ENCODE data around the gene SGPP2. TPM values are rescaled to one million over a fixed set of nuclear protein-coding genes. Genes with fewer than 3 reads are reported as not detected.

Gene SGPP2
- total and polyA plus RNA-seq, 2 experiments from 2014 or later: 0.08 TPM; not detected in 1

- TF ChIP-seq EZH2 (IDR thresholded peaks at IDR 0.05; ENCODE audit: low read depth, unreplicated experiment): no peak
- no peak for TF ChIP-seq ETS1 (IDR thresholded peaks at IDR 0.05)
- TF ChIP-seq EZH2phosphoT487 (IDR thresholded peaks at IDR 0.05; ENCODE audit: unreplicated experiment): no peak
- TF ChIP-seq JUNB (IDR thresholded peaks at IDR 0.05; ENCODE audit: unreplicated experiment): no peak
- no peak for TF ChIP-seq CREB1 (CRISPR knock-in tag; IDR thresholded peaks at IDR 0.05; ENCODE audit: low read depth)
Observed at GRCh38 chr2:222408684-222409083, 15.7 kb upstream of the SGPP2 start (continued).

GRCh38 chr2:222410534-222410933 lies 13.8 kb upstream of the SGPP2 start:
- H3K36me3 Mint-ChIP-seq (ENCODE audit: low read depth): peaks cover 29% of the 10 kb centered on the region; the same call in 2 of the 3 replicates
- Histone ChIP-seq H3K9me2 (ENCODE audit: insufficient read depth) (no peaks in the 10 kb centered on the region), H3K4me1 (ENCODE audit: insufficient read depth) (no peaks in the 10 kb centered on the region), H4K20me1 (replicated peaks; ENCODE audit: insufficient read depth) (no peaks in the 10 kb centered on the region), H3K27ac (ENCODE audit: low read depth) (no peak overlapping the region), H3F3A (replicated peaks; ENCODE audit: low read depth) (no peaks in the 10 kb centered on the region), H3K27me3 (ENCODE audit: insufficient read depth) (no peaks in the 10 kb centered on the region), H2AFZ (no peak overlapping the region), H3K79me2 (replicated peaks; ENCODE audit: insufficient read depth) (no peaks in the 10 kb centered on the region), H3K4me3 (no peak overlapping the region), H3K36me3 (ENCODE audit: insufficient read depth) (peaks cover 8% of the 10 kb centered on the region), H3K4me2 (no peak overlapping the region)
- H3K4me3 Mint-ChIP-seq: no peak overlapping the region
- H3K4me1 Mint-ChIP-seq: peaks cover 2% of the 10 kb centered on the region; the same call in 1 of the 3 replicates
- H3K9me3 Mint-ChIP-seq: peaks cover 50% of the 10 kb centered on the region
- DNase-seq (ENCODE audit: low spot score): peak; percentile 84
- no peak overlapping the region for H3K27ac Mint-ChIP-seq
- ATAC-seq: peak; percentile 99
- H3K27me3 Mint-ChIP-seq (ENCODE audit: insufficient read depth, low read depth, poor library complexity): no peaks in the 10 kb centered on the region
- TF ChIP-seq ETS1 (IDR thresholded peaks at IDR 0.05) (no peak), REST (IDR thresholded peaks at IDR 0.05; ENCODE audit: unreplicated experiment) (no peak), ZNF331 (CRISPR knock-in tag; IDR thresholded peaks at IDR 0.05; ENCODE audit: low read depth) (no peak), CTCF (conservative IDR thresholded peaks at IDR 0.05; ENCODE audit: low read depth in 2 of 2) (no peak), ZNF114 (CRISPR knock-in tag; IDR thresholded peaks at IDR 0.05) (no peak), ZNF462 (CRISPR knock-in tag; IDR thresholded peaks at IDR 0.05) (no peak), POLR2AphosphoS5 (IDR thresholded peaks at IDR 0.05; ENCODE audit: low read depth) (no peak), STAT1 (IDR thresholded peaks at IDR 0.05; ENCODE audit: unreplicated experiment) (no peak), EZH2phosphoT487 (IDR thresholded peaks at IDR 0.05; ENCODE audit: unreplicated experiment) (no peak)
